ENCODE data around the gene CST7.

CST7 gene

DNA sequence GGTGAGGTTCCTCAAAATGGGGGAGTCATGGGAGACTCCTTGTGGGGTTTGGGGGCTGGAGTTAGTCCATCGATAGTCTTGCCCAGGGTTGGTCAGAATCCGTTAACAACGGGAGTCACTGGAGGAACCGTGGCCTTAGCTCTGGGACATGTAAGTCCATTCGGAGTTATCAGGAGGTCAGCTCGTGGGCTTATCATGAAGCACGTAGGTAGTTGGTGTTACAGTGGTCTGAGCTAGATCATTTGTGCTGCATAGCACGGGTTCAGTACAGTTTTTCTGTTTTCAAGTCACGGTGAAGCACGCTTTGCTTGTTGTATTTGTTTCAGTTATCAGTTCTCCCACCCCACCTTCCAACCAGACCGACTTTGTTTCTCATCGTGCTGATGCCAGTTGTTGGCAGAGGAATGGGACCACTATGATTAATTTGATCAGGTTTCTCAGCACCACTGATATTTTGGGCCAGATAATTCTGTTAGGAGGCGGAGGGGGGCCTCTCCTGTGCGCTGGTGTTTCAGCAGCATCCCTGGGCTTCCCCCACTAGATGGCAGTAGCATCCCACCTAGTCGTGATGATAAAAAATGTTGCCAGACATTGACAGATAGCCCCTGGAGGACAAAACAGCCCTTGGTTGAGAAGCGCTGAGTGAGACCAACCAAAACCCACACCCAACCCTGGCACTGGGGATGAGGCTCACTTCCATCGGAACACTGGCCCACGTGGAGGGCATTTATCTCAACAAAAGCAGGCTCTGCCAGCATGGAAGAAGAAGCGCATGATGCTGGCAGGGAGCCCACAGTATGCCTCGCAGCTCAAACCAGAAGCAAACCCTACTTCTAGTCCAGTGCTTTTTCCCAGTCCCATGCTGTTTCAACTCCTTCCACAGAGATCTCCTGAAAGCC, 45.6 kb downstream of the CST7 start:
- DNase-seq (ENCODE audit: low read depth), result peak; percentile 83
- peak overlapping the region; percentile 16 for H3K4me3 ChIP-seq (replicated peaks; ENCODE audit: low read depth, low read length)
- TF ChIP-seq, protein P1, sequence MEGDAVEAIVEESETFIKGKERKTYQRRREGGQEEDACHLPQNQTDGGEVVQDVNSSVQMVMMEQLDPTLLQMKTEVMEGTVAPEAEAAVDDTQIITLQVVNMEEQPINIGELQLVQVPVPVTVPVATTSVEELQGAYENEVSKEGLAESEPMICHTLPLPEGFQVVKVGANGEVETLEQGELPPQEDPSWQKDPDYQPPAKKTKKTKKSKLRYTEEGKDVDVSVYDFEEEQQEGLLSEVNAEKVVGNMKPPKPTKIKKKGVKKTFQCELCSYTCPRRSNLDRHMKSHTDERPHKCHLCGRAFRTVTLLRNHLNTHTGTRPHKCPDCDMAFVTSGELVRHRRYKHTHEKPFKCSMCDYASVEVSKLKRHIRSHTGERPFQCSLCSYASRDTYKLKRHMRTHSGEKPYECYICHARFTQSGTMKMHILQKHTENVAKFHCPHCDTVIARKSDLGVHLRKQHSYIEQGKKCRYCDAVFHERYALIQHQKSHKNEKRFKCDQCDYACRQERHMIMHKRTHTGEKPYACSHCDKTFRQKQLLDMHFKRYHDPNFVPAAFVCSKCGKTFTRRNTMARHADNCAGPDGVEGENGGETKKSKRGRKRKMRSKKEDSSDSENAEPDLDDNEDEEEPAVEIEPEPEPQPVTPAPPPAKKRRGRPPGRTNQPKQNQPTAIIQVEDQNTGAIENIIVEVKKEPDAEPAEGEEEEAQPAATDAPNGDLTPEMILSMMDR (IDR thresholded peaks at IDR 0.05; ENCODE audit: low read length, missing control alignments), result peak; percentile 94

DNA sequence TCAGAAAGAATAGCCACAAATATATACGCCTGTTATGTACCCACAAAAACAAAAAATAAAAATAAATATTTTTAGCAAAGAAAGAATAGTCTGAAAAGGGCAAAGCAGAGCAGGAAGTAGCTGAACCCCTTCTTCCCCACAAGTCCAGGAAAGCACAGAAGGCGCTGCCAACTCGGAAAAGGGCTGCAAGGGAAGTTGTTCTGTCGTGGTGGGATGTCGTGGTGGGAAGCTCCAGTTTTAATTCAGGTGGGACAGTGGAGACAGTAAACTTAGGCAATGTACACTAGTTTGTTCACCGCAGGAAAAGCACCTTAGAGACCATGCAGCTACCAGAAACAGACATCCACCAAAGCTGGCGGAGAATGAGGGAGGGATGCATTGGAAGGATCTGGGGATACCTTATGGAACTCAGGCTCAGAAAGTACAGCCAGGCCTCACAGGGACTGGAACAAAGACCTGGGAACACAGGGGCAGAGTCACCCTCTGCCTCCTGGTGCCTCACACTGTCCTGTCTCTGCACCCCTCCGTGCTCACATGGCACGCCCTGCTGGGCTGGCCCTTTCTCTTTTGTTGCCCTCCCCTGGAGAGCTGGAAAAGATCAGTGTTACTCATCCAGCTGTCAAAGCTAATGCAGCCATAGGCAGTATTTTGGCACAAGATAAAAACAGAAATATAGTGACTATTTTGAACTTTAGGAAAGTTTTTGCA, 46.8 kb downstream of the CST7 start:
- no peak overlapping the region for H3K4me3 ChIP-seq (replicated peaks; ENCODE audit: low read depth, low read length)
- DNase-seq (ENCODE audit: low read depth), result peak; percentile 13
- TF ChIP-seq, protein P1 (IDR thresholded peaks at IDR 0.05; ENCODE audit: low read length, missing control alignments), result no peak

DNA sequence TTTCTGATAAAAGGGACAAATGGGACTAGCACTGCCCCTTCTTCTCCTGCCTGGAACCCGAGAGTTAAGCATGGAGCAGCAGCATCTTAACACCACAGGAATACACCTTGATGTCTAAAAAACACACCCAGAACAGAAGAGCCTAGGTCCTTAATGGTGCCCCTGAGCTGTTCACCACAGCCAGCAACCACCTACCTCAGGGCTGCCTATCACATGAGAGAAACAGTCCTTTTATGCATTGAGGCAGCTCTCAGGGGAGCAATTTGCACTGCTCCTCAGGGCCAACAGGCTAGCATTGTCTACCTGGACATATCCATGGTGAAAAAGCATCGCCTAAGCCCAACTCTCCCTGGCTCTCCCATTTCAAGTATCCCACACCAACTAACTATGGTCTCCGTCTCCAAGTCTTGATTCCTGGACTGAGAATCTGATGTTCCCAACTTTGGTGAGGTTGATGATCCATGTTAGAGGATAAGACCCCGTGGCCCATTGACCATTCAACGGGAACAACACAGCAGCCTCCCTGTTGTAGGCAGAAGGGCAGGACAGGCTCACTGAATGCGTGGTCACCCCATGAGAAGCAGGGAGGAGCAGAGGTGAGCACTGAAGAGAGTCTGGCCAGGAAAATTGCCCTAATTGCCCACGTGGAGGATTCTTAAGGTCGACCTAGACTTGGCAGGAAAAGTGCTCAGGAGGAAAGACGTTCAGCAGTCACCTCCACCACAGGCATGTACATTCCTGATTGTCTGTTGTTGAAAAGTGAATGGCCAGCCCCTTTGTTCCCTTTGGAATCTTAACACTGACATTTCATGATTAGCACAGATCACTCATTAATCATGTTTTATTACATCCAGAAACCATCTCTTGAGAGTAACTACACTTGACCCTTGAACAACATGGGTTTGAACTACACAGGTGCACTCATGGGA, 47.6 kb downstream of the CST7 start:
- TF ChIP-seq, protein P1 (IDR thresholded peaks at IDR 0.05; ENCODE audit: low read length, missing control alignments), result no peak
- DNase-seq (ENCODE audit: low read depth), result no peak
- no peak overlapping the region for H3K4me3 ChIP-seq (replicated peaks; ENCODE audit: low read depth, low read length)

- DNase-seq (ENCODE audit: low read depth), result no peak
- no peak overlapping the region for H3K4me3 ChIP-seq (replicated peaks; ENCODE audit: low read depth, low read length)
- TF ChIP-seq, protein P1 (IDR thresholded peaks at IDR 0.05; ENCODE audit: low read length, missing control alignments), result no peak
Measured at GRCh38 chr20:24998121-24998520, 49.1 kb downstream of the CST7 start.

- H3K4me3 ChIP-seq (replicated peaks; ENCODE audit: low read depth, low read length), result no peak overlapping the region
- TF ChIP-seq, protein P1 (IDR thresholded peaks at IDR 0.05; ENCODE audit: low read length, missing control alignments), result no peak
- DNase-seq (ENCODE audit: low read depth), result peak; percentile 23
Measured at GRCh38 chr20:24998631-24999445, 49.8 kb downstream of the CST7 start.

DNA sequence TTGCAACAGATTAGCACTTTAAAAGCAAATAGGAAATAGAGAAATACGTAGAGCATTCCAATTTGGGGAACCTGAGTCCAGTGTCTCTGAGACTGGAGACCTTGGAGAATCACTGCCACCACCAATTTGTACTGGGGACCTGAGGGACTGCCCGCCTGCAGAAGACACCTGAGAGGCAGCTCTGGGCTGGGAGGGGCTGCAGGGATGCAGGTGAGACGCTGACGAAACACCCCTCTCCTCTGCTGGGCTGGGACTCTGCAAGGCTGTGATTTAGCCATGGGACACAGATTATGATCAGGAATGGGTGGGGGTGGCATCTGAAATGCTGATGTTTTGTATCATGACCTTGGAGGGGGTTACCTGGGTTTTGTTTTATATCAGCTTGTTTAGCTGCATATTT, 50.5 kb downstream of the CST7 start:
- no peak overlapping the region for H3K4me3 ChIP-seq (replicated peaks; ENCODE audit: low read depth, low read length)
- TF ChIP-seq, protein P1 (IDR thresholded peaks at IDR 0.05; ENCODE audit: low read length, missing control alignments), result no peak
- DNase-seq (ENCODE audit: low read depth), result no peak
